ENCODE results near the gene ADGRV1.

DNA sequence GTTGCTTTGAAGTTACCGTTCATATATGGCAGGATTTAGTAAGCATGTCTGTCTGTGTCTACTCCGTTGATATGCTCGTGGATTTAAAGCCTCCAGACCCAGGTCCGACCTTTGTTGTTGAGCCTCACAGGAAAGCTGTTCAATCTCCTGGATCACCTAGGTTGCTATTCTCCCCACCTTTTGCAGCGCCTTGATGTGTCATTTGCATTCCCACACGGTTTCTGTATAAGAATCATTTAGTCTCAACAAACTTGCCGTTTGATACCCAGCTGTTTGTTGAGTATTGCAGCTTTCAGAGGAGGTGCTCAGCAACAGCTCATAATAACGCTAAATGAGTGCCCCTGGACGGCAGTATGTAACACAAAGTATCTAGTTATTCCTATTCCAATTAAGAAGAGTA lies 1.2 kb upstream of the ADGRV1 start:
- TF ChIP-seq, protein P1, sequence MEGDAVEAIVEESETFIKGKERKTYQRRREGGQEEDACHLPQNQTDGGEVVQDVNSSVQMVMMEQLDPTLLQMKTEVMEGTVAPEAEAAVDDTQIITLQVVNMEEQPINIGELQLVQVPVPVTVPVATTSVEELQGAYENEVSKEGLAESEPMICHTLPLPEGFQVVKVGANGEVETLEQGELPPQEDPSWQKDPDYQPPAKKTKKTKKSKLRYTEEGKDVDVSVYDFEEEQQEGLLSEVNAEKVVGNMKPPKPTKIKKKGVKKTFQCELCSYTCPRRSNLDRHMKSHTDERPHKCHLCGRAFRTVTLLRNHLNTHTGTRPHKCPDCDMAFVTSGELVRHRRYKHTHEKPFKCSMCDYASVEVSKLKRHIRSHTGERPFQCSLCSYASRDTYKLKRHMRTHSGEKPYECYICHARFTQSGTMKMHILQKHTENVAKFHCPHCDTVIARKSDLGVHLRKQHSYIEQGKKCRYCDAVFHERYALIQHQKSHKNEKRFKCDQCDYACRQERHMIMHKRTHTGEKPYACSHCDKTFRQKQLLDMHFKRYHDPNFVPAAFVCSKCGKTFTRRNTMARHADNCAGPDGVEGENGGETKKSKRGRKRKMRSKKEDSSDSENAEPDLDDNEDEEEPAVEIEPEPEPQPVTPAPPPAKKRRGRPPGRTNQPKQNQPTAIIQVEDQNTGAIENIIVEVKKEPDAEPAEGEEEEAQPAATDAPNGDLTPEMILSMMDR (IDR thresholded peaks at IDR 0.05; ENCODE audit: extremely low read depth in 1 of 2, insufficient read depth in 1 of 2, low read depth in 1 of 2, low read length in 2 of 2), result no peak
- TF ChIP-seq GATA2 (IDR thresholded peaks at IDR 0.05; ENCODE audit: insufficient read depth, insufficient read length, low read depth, low read length), result no peak
